Naive thymus-derived CD4-positive, alpha-beta T cell (primary cell): ENCODE measurements around the gene SFXN5. TPM values are rescaled to one million over a fixed set of nuclear protein-coding genes. Genes with fewer than 3 reads are reported as not detected.

ENCODE experiments used
- ATAC-seq: fragments of 150-1000 bp; cut with Tn5 transposase; 2 replicates; pipeline ENCODE4 v1.10.0; 2021; ENCODE audit warnings: mild to moderate bottlenecking, moderate library complexity
- CTCF ChIA-PET: fragments of 350-600 bp; sonication (Branson Sonifier 250); formaldehyde crosslinking; loops from one replicate; lab custom pipeline; 2021; ENCODE audit warnings: antibody characterized with exemption; lab: Charles Lee
- POLR2A ChIA-PET: fragments of 350-600 bp; sonication (Branson Sonifier 250); formaldehyde crosslinking; loops from one replicate; lab custom pipeline; 2021; ENCODE audit warnings: antibody characterized with exemption, inconsistent platforms; lab: Charles Lee
- DNase-seq, 9 donors: peaks; one replicate each; pipeline versions ENCODE4 v3.0.0 to v3.0.0-alpha.2; 2020 to 2022; ENCODE audit warnings: mixed read lengths in 1 of 9
- H3K27ac ChIP-seq: one replicate; pipeline ENCODE4 v1.7.0; 2013; ENCODE audit warnings: mild to moderate bottlenecking, low read depth, low read length, moderate library complexity
- H3K27me3 ChIP-seq, 2 donors: one replicate each; pipeline ENCODE4 v1.7.0; 2013; ENCODE audit warnings: low read length in 2 of 2, mild to moderate bottlenecking in 2 of 2, moderate library complexity in 2 of 2; ENCODE audit not compliant: control insufficient read depth in 2 of 2, insufficient read depth in 2 of 2
- H3K36me3 ChIP-seq, 3 experiments: 1 replicate in 2 of 3; 2 replicates in 1 of 3; pipeline ENCODE4 v1.7.0; 2013; ENCODE audit warnings: low read length in 3 of 3, mild to moderate bottlenecking in 3 of 3, moderate library complexity in 1 of 3; ENCODE audit not compliant: insufficient read depth in 3 of 3, control insufficient read depth in 2 of 3
- H3K4me1 ChIP-seq, 2 donors: one replicate each; pipeline ENCODE4 v1.7.0; 2013; ENCODE audit warnings: low read length in 2 of 2, mild to moderate bottlenecking in 2 of 2, moderate library complexity in 1 of 2; ENCODE audit not compliant: control insufficient read depth in 2 of 2, insufficient read depth in 2 of 2
- H3K4me3 ChIP-seq: 2 replicates; pipeline ENCODE4 v1.7.0; 2013; ENCODE audit warnings: mild to moderate bottlenecking, low read length
- H3K9me3 ChIP-seq, 3 experiments: 1 replicate in 2 of 3; 2 replicates in 1 of 3; pipeline ENCODE4 v1.7.0; 2013; ENCODE audit warnings: low read length in 3 of 3; ENCODE audit not compliant: control insufficient read depth in 2 of 3
- H3K27ac Mint-ChIP-seq, 9 donors: one replicate each; pipeline ENCODE4 v1.8.0; 2020 to 2022; ENCODE audit warnings: mixed read lengths in 9 of 9, mild to moderate bottlenecking in 8 of 9, moderate library complexity in 5 of 9, inconsistent platforms in 2 of 9
- H3K27me3 Mint-ChIP-seq, 5 donors: one replicate each; pipeline ENCODE4 v1.8.0; 2021 to 2022; ENCODE audit warnings: mixed read lengths in 5 of 5, mild to moderate bottlenecking in 1 of 5
- H3K36me3 Mint-ChIP-seq, 5 donors: one replicate each; pipeline ENCODE4 v1.8.0; 2020 to 2022; ENCODE audit warnings: mixed read lengths in 5 of 5, mild to moderate bottlenecking in 3 of 5, inconsistent platforms in 1 of 5
- H3K4me1 Mint-ChIP-seq, 7 donors: one replicate each; pipeline ENCODE4 v1.8.0; 2020 to 2022; ENCODE audit warnings: mixed read lengths in 7 of 7, mild to moderate bottlenecking in 3 of 7, inconsistent platforms in 1 of 7
- H3K4me3 Mint-ChIP-seq, 10 donors: one replicate each; pipeline ENCODE4 v1.8.0; 2020 to 2022; ENCODE audit warnings: mild to moderate bottlenecking in 10 of 10, mixed read lengths in 10 of 10, moderate library complexity in 6 of 10, inconsistent platforms in 2 of 10
- H3K9me3 Mint-ChIP-seq, 11 donors: one replicate each; pipeline ENCODE4 v1.8.0; 2020 to 2022; ENCODE audit warnings: mixed read lengths in 11 of 11, mild to moderate bottlenecking in 4 of 11, inconsistent platforms in 1 of 11, moderate library complexity in 1 of 11
- intact Hi-C, 2 donors: fragments of 100-400 bp; cut with micrococcal nuclease; formaldehyde crosslinking; loops; one replicate each; pipeline ENCODE4 v1.15.1; 2023
- polyA plus RNA-seq, 2 donors: library from polyadenylated mRNA; unstranded; fragments of 300-500 nt; fragmentation: Illumina TruSeq; gene quantifications; one replicate each; pipeline ENCODE4 v1.2.3, GENCODE V29; 2021
- total RNA-seq, 6 experiments: library from RNA in 5 of 6; stranded (reverse) in 5 of 6; gene quantifications; 1 replicate in 5 of 6; 2 replicates in 1 of 6; pipeline ENCODE4 v1.2.3 and lab custom pipeline; 2021 to 2026

The SFXN5 gene
- total and polyA plus RNA-seq, 7 experiments from 2014 or later: 2.2 to 17.4 (median 9.1) TPM

GRCh38 chr2:73109431-73110167 is 38.1 kb upstream of the SFXN5 start:
- no peak for ATAC-seq
- Mint-ChIP-seq H3K4me1 (peaks cover 17 to 41% (median 30%) of the 10 kb centered on the region in 7 donors), H3K27me3 (peaks cover 0 to 7% (median 0%) of the 10 kb centered on the region in 5 donors), H3K27ac (no peak overlapping the region), H3K9me3 (no peaks in the 10 kb centered on the region), H3K36me3 (peaks cover 0 to 3% (median 0%) of the 10 kb centered on the region in 5 donors), H3K4me3 (peak overlapping the region in 2 of 10 donors; percentile 21 to 56)
- no peak for DNase-seq
- ChIA-PET POLR2A (no interaction called here), CTCF (interaction anchor here (1.3 kb wide), 1 partner anchor 67 kb away, joined by 3 read pairs; no protein-coding TSS in a partner anchor)
- Histone ChIP-seq H3K4me1 (peaks cover 4 to 13% of the 10 kb centered on the region in 2 donors), H3K27ac (no peak overlapping the region), H3K36me3 (peaks cover 0 to 4% (median 0%) of the 10 kb centered on the region in 3 experiments), H3K9me3 (no peaks in the 10 kb centered on the region), H3K4me3 (no peak overlapping the region), H3K27me3 (no peaks in the 10 kb centered on the region)
- intact Hi-C loops: loop anchor here (5.0 kb wide), 2 partner anchors 183 to 278 kb away; partner anchors contain the start of genes ALMS1 (in 2 of the 2) and EGR4 (in 1 of the 2)

GRCh38 chr2:73107211-73107926 is 35.9 kb upstream of the SFXN5 start:
- CTCF ChIA-PET: interaction anchor here (1.4 to 2.1 kb wide), 3 partner anchors 22 to 70 kb away, joined by 4 to 7 read pairs (median 7); no protein-coding TSS in a partner anchor
- no peaks in the 10 kb centered on the region for H3K9me3 Mint-ChIP-seq
- intact Hi-C loops: no loop called here
- H3K4me1 Mint-ChIP-seq: peaks cover 22 to 50% (median 30%) of the 10 kb centered on the region in 7 donors
- POLR2A ChIA-PET: no interaction called here
- no peak for DNase-seq
- no peak overlapping the region for H3K4me3 ChIP-seq
- peaks cover 0 to 7% (median 0%) of the 10 kb centered on the region in 5 donors for H3K36me3 Mint-ChIP-seq
- no peak overlapping the region for H3K27ac ChIP-seq
- peaks cover 0 to 4% (median 0%) of the 10 kb centered on the region in 3 experiments for H3K36me3 ChIP-seq
- peak overlapping the region in 1 of 10 donors; percentile 12 for H3K4me3 Mint-ChIP-seq
- peak overlapping the region in 1 of 9 donors; percentile 44 for H3K27ac Mint-ChIP-seq
- peak; percentile 57 for ATAC-seq
- no peaks in the 10 kb centered on the region for H3K27me3 ChIP-seq
- peaks cover 4 to 13% of the 10 kb centered on the region in 2 donors for H3K4me1 ChIP-seq
- H3K9me3 ChIP-seq: no peaks in the 10 kb centered on the region
- peaks cover 0 to 3% (median 0%) of the 10 kb centered on the region in 5 donors for H3K27me3 Mint-ChIP-seq

- Histone ChIP-seq H3K36me3 (peaks cover 0 to 4% (median 0%) of the 10 kb centered on the region in 3 experiments), H3K9me3 (no peaks in the 10 kb centered on the region), H3K27me3 (no peaks in the 10 kb centered on the region), H3K4me3 (no peak overlapping the region), H3K27ac (no peak overlapping the region), H3K4me1 (peaks cover 0 to 10% of the 10 kb centered on the region in 2 donors)
- Mint-ChIP-seq H3K27me3 (peaks cover 0 to 3% (median 0%) of the 10 kb centered on the region in 5 donors), H3K4me3 (no peak overlapping the region), H3K9me3 (no peaks in the 10 kb centered on the region), H3K27ac (no peak overlapping the region), H3K4me1 (peaks cover 19 to 51% (median 26%) of the 10 kb centered on the region in 7 donors), H3K36me3 (peaks cover 0 to 7% (median 0%) of the 10 kb centered on the region in 5 donors)
- ChIA-PET CTCF (interaction anchor here (1.4 to 2.1 kb wide), 2 partner anchors 22 to 70 kb away, joined by 7 read pairs; no protein-coding TSS in a partner anchor), POLR2A (no interaction called here)
- DNase-seq (no peak), ATAC-seq (no peak)
- intact Hi-C loops: no loop called here
Measured at GRCh38 chr2:73106791-73107190, 35.3 kb upstream of the SFXN5 start.

GRCh38 chr2:73105511-73105971 is 34.0 kb upstream of the SFXN5 start:
- no peaks in the 10 kb centered on the region for H3K27me3 Mint-ChIP-seq
- Histone ChIP-seq H3K27me3 (no peaks in the 10 kb centered on the region), H3K4me1 (no peaks in the 10 kb centered on the region), H3K27ac (no peak overlapping the region), H3K4me3 (no peak overlapping the region), H3K36me3 (peaks cover 0 to 4% (median 0%) of the 10 kb centered on the region in 3 experiments), H3K9me3 (no peaks in the 10 kb centered on the region)
- H3K4me1 Mint-ChIP-seq: peaks cover 13 to 42% (median 14%) of the 10 kb centered on the region in 7 donors
- no peak for DNase-seq
- H3K36me3 Mint-ChIP-seq: peaks cover 0 to 7% (median 0%) of the 10 kb centered on the region in 5 donors
- no peaks in the 10 kb centered on the region for H3K9me3 Mint-ChIP-seq
- H3K27ac Mint-ChIP-seq: no peak overlapping the region
- peak overlapping the region in 1 of 10 donors; percentile 34 for H3K4me3 Mint-ChIP-seq
- CTCF ChIA-PET: interaction anchor here (1.4 kb wide), 1 partner anchor 20 kb away, joined by 7 read pairs; no protein-coding TSS in a partner anchor
- ATAC-seq: no peak
- intact Hi-C loops: no loop called here
- POLR2A ChIA-PET: no interaction called here

GRCh38 chr2:73104933-73105332 is 33.4 kb upstream of the SFXN5 start:
- intact Hi-C loops: no loop called here
- no peak for ATAC-seq

GRCh38 chr2:73103018-73103542 is 31.6 kb upstream of the SFXN5 start:
- DNase-seq: no peak
- Mint-ChIP-seq H3K4me3 (no peak overlapping the region), H3K36me3 (peaks cover 0 to 7% (median 0%) of the 10 kb centered on the region in 5 donors), H3K9me3 (no peaks in the 10 kb centered on the region), H3K4me1 (peaks cover 2 to 31% (median 8%) of the 10 kb centered on the region in 7 donors), H3K27me3 (no peaks in the 10 kb centered on the region), H3K27ac (peak overlapping the region in 2 of 9 donors; percentile 26 to 34)
- intact Hi-C loops: no loop called here
- H3K4me1 ChIP-seq: no peaks in the 10 kb centered on the region
- no peaks in the 10 kb centered on the region for H3K9me3 ChIP-seq
- ChIA-PET CTCF (no interaction called here), POLR2A (no interaction called here)
- peak; percentile 13 for ATAC-seq
- H3K4me3 ChIP-seq: no peak overlapping the region
- H3K27ac ChIP-seq: no peak overlapping the region
- no peaks in the 10 kb centered on the region for H3K27me3 ChIP-seq
- peaks cover 0 to 4% (median 0%) of the 10 kb centered on the region in 3 experiments for H3K36me3 ChIP-seq

More at GRCh38 chr2:73104933-73105332, 33.4 kb upstream of the SFXN5 start:
- Mint-ChIP-seq H3K27ac (no peak overlapping the region), H3K36me3 (peaks cover 0 to 7% (median 0%) of the 10 kb centered on the region in 5 donors), H3K9me3 (no peaks in the 10 kb centered on the region), H3K27me3 (no peaks in the 10 kb centered on the region), H3K4me3 (no peak overlapping the region), H3K4me1 (peaks cover 10 to 40% (median 11%) of the 10 kb centered on the region in 7 donors)
- no peak overlapping the region for H3K4me3 ChIP-seq
- ChIA-PET CTCF (no interaction called here), POLR2A (no interaction called here)
- no peak overlapping the region for H3K27ac ChIP-seq
- H3K4me1 ChIP-seq: no peaks in the 10 kb centered on the region
- no peaks in the 10 kb centered on the region for H3K27me3 ChIP-seq
- no peaks in the 10 kb centered on the region for H3K9me3 ChIP-seq
- no peak for DNase-seq
- peaks cover 0 to 4% (median 0%) of the 10 kb centered on the region in 3 experiments for H3K36me3 ChIP-seq
